NCI-H1048 (cell line): Measurements from ENCODE around the gene FHL3.
"Not testable (repeated sequence)": the region's sequence is repeated elsewhere in the genome, so short reads cannot be mapped to it uniquely, and the experiment has no call there.

ENCODE experiments used
- DNase-seq: peaks from one replicate; lab custom pipeline; 2025; lab: John Stamatoyannopoulos, UW

FHL3 gene

DNA sequence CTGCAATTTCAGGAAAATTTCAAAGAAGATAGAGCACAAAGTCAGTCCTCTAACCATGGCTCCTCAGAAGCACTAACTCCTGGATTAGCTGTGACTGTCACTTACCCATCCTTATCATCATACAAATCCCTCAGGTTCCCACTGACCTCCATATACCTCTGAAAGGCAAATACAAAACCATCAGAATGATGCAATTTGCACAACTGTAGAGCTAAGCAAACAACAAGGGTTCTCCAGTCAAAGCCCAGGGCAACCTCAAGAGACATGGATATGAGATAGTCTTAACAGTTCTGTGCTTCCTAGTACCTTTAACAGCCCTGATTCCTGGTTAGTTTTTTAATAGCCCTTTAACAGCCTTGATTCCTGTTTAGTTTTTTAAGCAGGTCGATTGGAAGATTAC, 17.6 kb downstream of the FHL3 start:
- DNase-seq, result no peak

GRCh38 chr1:37983546-37983945, 21.8 kb downstream of the FHL3 start:
- no peak for DNase-seq

- no peak for DNase-seq
Observed at GRCh38 chr1:37978541-37978940, 26.8 kb downstream of the FHL3 start.

- DNase-seq, result peak; percentile 8
Observed at GRCh38 chr1:37975083-37975482, 30.2 kb downstream of the FHL3 start.

DNA sequence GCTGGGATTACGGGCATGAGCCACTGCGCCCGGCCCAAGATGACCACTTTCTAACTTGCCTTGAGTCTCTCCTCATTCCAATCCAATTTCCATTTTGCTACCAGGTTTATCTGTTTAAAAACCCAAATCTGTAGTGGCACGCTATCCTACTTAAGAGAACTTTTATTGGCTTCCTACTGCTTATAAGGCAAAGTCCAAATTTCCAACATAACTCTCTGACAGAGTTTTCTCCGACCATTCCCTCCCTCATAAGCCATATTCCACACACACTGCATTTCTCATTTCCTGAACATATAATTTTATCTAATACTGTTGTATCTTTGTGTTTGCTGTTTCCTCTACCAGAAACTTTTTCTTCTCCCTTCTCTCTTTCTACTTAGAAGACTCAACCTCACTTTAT, 30.7 kb downstream of the FHL3 start:
- DNase-seq, result no peak

- not testable (repeated sequence) for DNase-seq
Observed at GRCh38 chr1:37973684-37974083, 31.6 kb downstream of the FHL3 start.

- DNase-seq, result no peak
Observed at GRCh38 chr1:37965301-37965700, 40.0 kb downstream of the FHL3 start.

DNA sequence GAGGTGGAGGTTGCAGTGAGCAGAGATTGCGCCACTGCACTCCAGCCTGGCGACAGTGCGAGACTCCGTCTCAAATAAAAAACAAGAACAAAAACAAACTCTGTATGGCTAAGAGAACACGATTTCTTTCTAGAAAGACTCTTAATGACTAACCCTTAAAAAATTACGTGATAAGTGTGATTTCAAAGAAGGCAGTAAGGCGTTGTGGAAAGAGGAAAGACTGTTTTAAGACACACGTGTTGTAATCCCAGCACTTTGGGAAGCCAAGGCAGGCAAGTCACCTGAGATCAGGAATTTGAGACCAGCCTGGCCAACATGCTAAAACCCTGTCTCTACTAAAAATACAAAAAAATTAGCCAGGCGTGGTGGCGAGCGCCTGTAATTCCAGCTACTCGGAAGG, 41.2 kb downstream of the FHL3 start:
- DNase-seq, result not testable (repeated sequence)

- DNase-seq, result no peak
Observed at GRCh38 chr1:37958690-37959089, 46.6 kb downstream of the FHL3 start.

DNA sequence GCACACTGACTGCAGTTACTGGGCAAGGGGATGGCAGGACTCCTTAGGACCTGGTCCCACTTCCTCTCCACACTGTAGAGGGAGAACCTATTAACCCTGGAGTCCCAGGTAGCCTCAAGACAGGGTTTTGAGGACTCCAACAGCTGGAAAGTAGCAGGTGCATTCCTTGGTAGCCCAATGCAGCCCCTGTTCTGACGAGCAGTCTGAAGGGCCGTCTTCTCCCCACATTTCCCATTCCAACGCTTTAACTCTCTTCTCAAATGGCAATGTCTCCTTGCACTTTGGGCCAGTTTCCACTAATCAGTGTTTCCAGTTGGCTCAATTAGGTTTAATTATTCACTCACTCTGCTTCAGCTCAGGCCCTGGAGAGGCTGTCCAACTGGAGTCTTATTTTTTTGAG, 49.6 kb downstream of the FHL3 start:
- no peak for DNase-seq

DNA sequence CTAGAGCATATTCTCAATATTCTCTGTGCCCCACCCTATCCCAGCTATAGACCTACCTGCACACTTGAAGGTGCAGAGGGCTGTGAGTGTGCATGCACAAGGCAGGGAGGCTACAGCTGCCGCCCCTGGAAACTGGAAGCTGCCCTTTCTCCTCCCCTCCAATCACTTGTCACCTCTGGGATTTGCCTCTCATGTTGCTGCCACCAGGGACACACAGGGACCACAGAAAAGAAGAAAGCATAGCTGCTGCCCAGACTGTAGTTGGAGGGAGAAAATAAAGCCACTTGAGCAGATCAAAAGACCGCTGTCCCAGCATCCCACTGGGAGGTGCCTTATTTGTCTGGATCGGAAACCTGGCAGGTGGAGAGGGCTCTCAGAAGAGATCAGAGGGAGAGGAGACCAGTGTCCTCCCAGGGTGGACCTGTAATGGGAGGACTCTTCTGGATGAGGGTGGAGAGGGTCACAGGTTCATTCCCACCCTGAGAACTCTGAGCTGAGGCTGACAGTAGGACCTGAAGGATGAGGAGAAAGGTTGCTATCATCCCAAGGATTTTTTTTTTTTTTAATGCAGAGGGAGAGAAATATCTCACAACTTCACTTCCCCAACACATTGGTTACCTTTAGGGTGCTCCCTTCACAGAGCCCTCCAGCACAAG, 50.9 kb downstream of the FHL3 start:
- no peak for DNase-seq

GRCh38 chr1:37952738-37953137, 52.6 kb downstream of the FHL3 start:
- DNase-seq, result no peak

GRCh38 chr1:37951783-37952624, 53.3 kb downstream of the FHL3 start:
- DNase-seq, result no peak

DNA sequence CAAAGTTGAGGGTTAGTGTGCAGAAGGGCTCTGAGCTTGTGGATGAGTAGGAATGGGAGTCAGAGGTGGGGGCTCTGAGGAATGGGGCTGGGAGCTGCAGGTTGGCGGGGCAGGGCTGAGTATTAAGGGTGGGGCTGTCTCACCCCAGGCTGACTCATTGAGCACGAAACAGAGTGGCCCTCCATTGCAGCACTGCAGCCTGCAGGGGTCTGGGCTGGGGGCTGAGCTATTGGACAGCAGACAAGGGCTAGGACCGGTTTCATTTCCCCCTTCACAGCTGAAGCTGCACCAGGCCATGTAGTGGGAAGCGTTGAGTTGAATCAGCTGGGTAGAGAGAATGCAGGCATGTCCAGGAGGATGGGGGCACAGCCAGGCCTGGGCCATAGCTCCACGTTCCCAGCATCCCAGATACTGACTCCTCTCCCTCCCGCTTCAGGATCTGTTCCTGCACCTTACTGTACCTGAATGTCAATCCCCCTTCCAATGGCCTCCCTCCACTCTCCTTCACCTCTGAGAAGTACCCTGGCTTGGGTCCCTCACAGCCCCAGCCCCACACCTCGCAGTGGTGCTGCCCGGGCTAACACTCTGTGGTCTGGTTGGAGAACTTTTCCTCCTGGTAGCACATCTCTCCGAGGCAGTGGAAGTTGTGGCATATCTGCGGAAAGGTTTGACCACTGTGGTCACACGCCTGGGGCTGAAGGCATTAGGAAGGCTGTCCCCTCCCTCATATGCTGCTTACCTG, 54.1 kb downstream of the FHL3 start:
- no peak for DNase-seq

- DNase-seq, result no peak
Observed at GRCh38 chr1:37949524-37950152, 55.7 kb downstream of the FHL3 start.

GRCh38 chr1:37948841-37949240, 56.5 kb downstream of the FHL3 start:
- no peak for DNase-seq

DNA sequence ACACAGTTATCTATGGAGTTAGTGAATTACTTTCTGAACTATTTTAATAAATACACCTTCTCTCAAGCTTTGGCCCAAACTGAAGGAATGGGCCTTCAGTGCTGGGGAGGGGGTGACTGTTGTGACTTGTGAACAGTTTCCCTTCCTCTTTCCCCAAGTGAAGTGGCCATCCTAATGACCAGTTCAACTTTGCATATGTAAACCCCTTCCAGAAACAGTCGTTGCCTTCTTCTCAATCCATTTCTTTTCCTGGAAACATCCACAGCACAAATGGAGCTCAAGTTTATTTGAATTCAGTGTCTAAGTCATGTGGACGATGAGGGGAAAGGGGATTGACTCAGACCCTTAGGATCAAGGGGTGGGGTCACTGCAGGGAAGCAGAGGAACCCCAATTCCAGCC, 57.1 kb downstream of the FHL3 start:
- no peak for DNase-seq

DNA sequence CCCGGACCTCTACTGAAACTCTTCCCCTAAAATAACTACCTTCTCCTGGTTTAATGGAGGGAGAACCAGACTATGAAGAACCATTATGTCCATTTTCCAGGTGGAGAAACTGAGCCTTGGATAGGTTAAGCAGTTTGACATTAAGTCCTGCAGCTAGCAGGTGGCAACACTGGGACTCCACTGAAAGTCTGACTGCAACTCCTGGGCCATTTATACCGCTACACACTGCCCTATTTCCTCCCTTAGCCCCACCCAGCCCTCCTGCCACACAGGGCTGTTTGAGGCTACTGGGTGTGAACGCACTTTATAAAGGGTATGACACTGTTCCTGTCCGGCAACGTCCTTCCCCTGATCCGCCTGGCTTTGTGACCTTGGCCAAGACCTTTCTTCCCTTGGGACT, 58.0 kb downstream of the FHL3 start:
- DNase-seq, result no peak
